Measurements from ENCODE around the gene KRT82.
"Not testable (repeated sequence)": the region's sequence is repeated elsewhere in the genome, so short reads cannot be mapped to it uniquely, and the experiment has no call there.

Gene KRT82

GRCh38 chr12:52410589-52411248 lies 4.6 kb upstream of the KRT82 start:
- not testable (repeated sequence) for DNase-seq (ENCODE audit: low read depth)

GRCh38 chr12:52407918-52408317 lies 1.8 kb upstream of the KRT82 start:
- no peak for DNase-seq (ENCODE audit: low read depth)

- no peak for DNase-seq (ENCODE audit: low read depth)
Measured at GRCh38 chr12:52404951-52405350, 1.2 kb downstream of the KRT82 start.

- no peak for DNase-seq (ENCODE audit: low read depth)
Measured at GRCh38 chr12:52403561-52403960, 2.6 kb downstream of the KRT82 start.

GRCh38 chr12:52402873-52403540 lies 3.1 kb downstream of the KRT82 start:
- no peak for DNase-seq (ENCODE audit: low read depth)

GRCh38 chr12:52402377-52402776 lies 3.8 kb downstream of the KRT82 start:
- DNase-seq (ENCODE audit: low read depth): no peak

GRCh38 chr12:52401926-52402325 lies 4.2 kb downstream of the KRT82 start:
- no peak for DNase-seq (ENCODE audit: low read depth)

- DNase-seq (ENCODE audit: low read depth): no peak
Measured at GRCh38 chr12:52401526-52401925, 4.6 kb downstream of the KRT82 start.

- no peak for DNase-seq (ENCODE audit: low read depth)
Measured at GRCh38 chr12:52400906-52401305, 5.2 kb downstream of the KRT82 start.

- DNase-seq (ENCODE audit: low read depth): no peak
Measured at GRCh38 chr12:52399756-52400155, 6.4 kb downstream of the KRT82 start.

- no peak for DNase-seq (ENCODE audit: low read depth)
Measured at GRCh38 chr12:52398176-52398575, 8.0 kb downstream of the KRT82 start.

- DNase-seq (ENCODE audit: low read depth): no peak
Measured at GRCh38 chr12:52396656-52397055, 9.5 kb downstream of the KRT82 start.

GRCh38 chr12:52395761-52396434 lies 10.2 kb downstream of the KRT82 start:
- no peak for DNase-seq (ENCODE audit: low read depth)

GRCh38 chr12:52394836-52395405 lies 11.2 kb downstream of the KRT82 start:
- no peak for DNase-seq (ENCODE audit: low read depth)

- DNase-seq (ENCODE audit: low read depth): no peak
Measured at GRCh38 chr12:52392465-52393007, 13.6 kb downstream of the KRT82 start.

- no peak for DNase-seq (ENCODE audit: low read depth)
Measured at GRCh38 chr12:52391618-52392002, 14.5 kb downstream of the KRT82 start.

GRCh38 chr12:52390739-52391617 lies 15.2 kb downstream of the KRT82 start:
- no peak for DNase-seq (ENCODE audit: low read depth)

- DNase-seq (ENCODE audit: low read depth): no peak
Measured at GRCh38 chr12:52389313-52390207, 16.6 kb downstream of the KRT82 start.

GRCh38 chr12:52387859-52388258 lies 18.3 kb downstream of the KRT82 start:
- DNase-seq (ENCODE audit: low read depth): no peak

GRCh38 chr12:52385226-52385702 lies 20.9 kb downstream of the KRT82 start, which contains the start of gene KRT84:
TSS of gene KRT84 (minus strand) at chr12:52385652. CDS start at chr12:52385585, 67 bp downstream.
- DNase-seq (ENCODE audit: low read depth): no peak

Data from GM04503 (cell line).